ENCODE results near the gene CREBBP. TPM values are rescaled to one million over a fixed set of nuclear protein-coding genes. Genes with fewer than 3 reads are reported as not detected.

Gene CREBBP
- total and polyA plus RNA-seq, 4 donors, result 16.0 to 155 (median 36.1) TPM

GRCh38 chr16:3702082-3702481, 178.4 kb downstream of the CREBBP start:
- Histone ChIP-seq H3K27me3 (ENCODE audit: control insufficient read depth in 3 of 3, insufficient read depth in 3 of 3, low read length in 2 of 3) (no peaks in the 10 kb centered on the region), H3K9ac (ENCODE audit: insufficient read depth in 1 of 2, low read length in 2 of 2) (no peak overlapping the region), H3K4me3 (no peak overlapping the region), H3K27ac (ENCODE audit: low read depth in 1 of 2, low read length in 1 of 2) (no peak overlapping the region), H3K4me1 (ENCODE audit: control insufficient read depth in 5 of 5, insufficient read depth in 5 of 5, low read length in 5 of 5) (peaks cover 0 to 2% (median 0%) of the 10 kb centered on the region in 5 donors), H3K36me3 (ENCODE audit: control insufficient read depth in 4 of 4, insufficient read depth in 4 of 4, low read length in 4 of 4) (peaks cover 0 to 6% (median 1%) of the 10 kb centered on the region in 4 donors), H3K9me3 (ENCODE audit: control insufficient read depth in 4 of 4, insufficient read depth in 3 of 4, low read length in 3 of 4) (no peaks in the 10 kb centered on the region)
- WGBS, 2 donors, result 92 to 95% methylated on average over 7 of the region's 7 CpGs
- DNase-seq (no peak), ATAC-seq (ENCODE audit: insufficient read depth, low FRiP score) (no peak)
- TF ChIP-seq CTCF (IDR thresholded peaks at IDR 0.05; ENCODE audit: control extremely low read depth, extremely low read depth), result no peak

- no peak for ATAC-seq (ENCODE audit: insufficient read depth, low FRiP score)
Measured at GRCh38 chr16:3701531-3701930, 179.0 kb downstream of the CREBBP start.

GRCh38 chr16:3698941-3699340, 181.6 kb downstream of the CREBBP start:
- peaks cover 0 to 5% (median 2%) of the 10 kb centered on the region in 4 donors for H3K36me3 ChIP-seq (ENCODE audit: control insufficient read depth in 4 of 4, insufficient read depth in 4 of 4, low read length in 4 of 4)
- H3K4me1 ChIP-seq (ENCODE audit: control insufficient read depth in 5 of 5, insufficient read depth in 5 of 5, low read length in 5 of 5), result peaks cover 0 to 2% (median 0%) of the 10 kb centered on the region in 5 donors
- peaks cover 0 to 2% (median 0%) of the 10 kb centered on the region in 4 donors for H3K9me3 ChIP-seq (ENCODE audit: control insufficient read depth in 4 of 4, insufficient read depth in 3 of 4, low read length in 3 of 4)
- H3K9ac ChIP-seq (ENCODE audit: insufficient read depth in 1 of 2, low read length in 2 of 2), result no peak overlapping the region
- no peak for ATAC-seq (ENCODE audit: insufficient read depth, low FRiP score)
- TF ChIP-seq CTCF (IDR thresholded peaks at IDR 0.05; ENCODE audit: control extremely low read depth, extremely low read depth), result no peak
- DNase-seq, result no peak
- H3K27me3 ChIP-seq (ENCODE audit: control insufficient read depth in 3 of 3, insufficient read depth in 3 of 3, low read length in 2 of 3), result no peaks in the 10 kb centered on the region
- H3K27ac ChIP-seq (ENCODE audit: low read depth in 1 of 2, low read length in 1 of 2), result no peak overlapping the region
- H3K4me3 ChIP-seq, result no peak overlapping the region
- 32 to 70% methylated on average over 4 of the region's 4 CpGs for WGBS, 2 donors

More at GRCh38 chr16:3701531-3701930, 179.0 kb downstream of the CREBBP start:
- Histone ChIP-seq H3K27me3 (ENCODE audit: control insufficient read depth in 3 of 3, insufficient read depth in 3 of 3, low read length in 2 of 3) (no peaks in the 10 kb centered on the region), H3K36me3 (ENCODE audit: control insufficient read depth in 4 of 4, insufficient read depth in 4 of 4, low read length in 4 of 4) (peaks cover 0 to 7% (median 0%) of the 10 kb centered on the region in 4 donors), H3K9ac (ENCODE audit: insufficient read depth in 1 of 2, low read length in 2 of 2) (no peak overlapping the region), H3K9me3 (ENCODE audit: control insufficient read depth in 4 of 4, insufficient read depth in 3 of 4, low read length in 3 of 4) (no peaks in the 10 kb centered on the region), H3K4me3 (no peak overlapping the region), H3K27ac (ENCODE audit: low read depth in 1 of 2, low read length in 1 of 2) (no peak overlapping the region), H3K4me1 (ENCODE audit: control insufficient read depth in 5 of 5, insufficient read depth in 5 of 5, low read length in 5 of 5) (peaks cover 0 to 2% (median 0%) of the 10 kb centered on the region in 5 donors)
- no peak for TF ChIP-seq CTCF (IDR thresholded peaks at IDR 0.05; ENCODE audit: control extremely low read depth, extremely low read depth)
- no peak for DNase-seq
- WGBS, 2 donors, result 94 to 97% methylated on average over 4 of the region's 4 CpGs

Measured in lung (tissue), 12 donors.